ENCODE measurements around the gene COX4I1.

COX4I1 gene

GRCh38 chr16:85844169-85844481 lies 44.6 kb downstream of the COX4I1 start:
- no peak for DNase-seq

- no peak for DNase-seq
These were observed 45.3 kb downstream of the COX4I1 start for GRCh38 chr16:85844786-85845185.

DNA sequence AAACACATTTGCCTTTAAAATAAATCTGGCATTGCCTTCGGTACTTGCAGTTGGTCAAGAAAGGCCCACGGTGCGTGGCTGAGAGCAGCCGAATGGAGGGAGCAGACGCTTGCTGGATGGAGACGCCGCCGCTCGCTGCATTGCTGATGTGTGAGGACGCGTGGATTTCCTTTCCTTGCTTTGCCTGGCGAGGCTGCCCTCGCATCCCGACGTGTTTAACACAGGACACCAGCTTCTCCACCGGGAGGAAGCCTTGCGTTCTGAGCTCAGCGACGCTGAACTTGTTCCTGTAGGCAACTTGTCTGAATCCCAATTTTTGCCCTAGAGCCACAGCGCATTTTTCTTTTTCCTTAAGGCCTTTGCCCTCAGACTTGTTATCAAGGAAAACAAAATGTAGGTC lies 45.8 kb downstream of the COX4I1 start:
- no peak for DNase-seq

DNA sequence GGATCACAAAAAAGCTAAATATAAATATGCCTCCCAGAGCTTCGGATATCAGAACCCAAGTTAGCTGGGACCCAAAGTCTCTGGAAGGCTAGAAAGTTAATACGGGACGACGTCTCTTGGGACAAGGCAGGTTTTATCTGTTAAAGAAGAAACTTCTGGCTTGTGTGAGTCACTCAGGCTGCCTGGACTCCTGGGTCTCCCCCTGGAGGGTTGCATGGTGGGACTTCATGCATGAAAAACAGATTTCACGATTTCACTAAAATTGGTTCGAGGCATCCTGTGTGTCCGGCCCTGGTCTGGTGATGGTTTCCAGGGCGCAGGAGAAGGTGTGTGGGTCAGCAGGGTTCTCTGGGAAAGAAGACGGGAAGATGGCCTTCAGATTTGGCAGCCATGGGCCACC lies 47.0 kb downstream of the COX4I1 start:
- DNase-seq = no peak

DNA sequence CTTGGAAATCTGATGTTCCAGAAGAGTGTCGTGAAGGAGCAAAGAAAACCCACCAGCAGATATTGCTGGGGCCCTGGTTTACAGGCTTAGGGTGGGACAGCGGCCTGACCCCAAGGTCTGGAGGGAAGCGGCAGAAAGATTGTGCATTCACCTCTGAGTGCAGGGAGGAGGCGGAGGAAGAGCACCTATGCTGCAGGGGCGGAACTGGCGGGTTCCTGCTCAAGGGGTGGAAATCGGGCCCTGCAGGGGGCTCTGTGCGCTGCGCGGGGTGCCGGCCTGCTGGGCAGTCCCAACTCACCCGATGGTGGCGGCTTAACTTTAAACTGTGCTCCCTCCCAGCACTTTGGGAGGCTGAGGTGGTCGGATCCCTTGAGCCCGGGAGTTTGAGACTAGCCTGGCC lies 47.5 kb downstream of the COX4I1 start:
- no peak for DNase-seq

DNA sequence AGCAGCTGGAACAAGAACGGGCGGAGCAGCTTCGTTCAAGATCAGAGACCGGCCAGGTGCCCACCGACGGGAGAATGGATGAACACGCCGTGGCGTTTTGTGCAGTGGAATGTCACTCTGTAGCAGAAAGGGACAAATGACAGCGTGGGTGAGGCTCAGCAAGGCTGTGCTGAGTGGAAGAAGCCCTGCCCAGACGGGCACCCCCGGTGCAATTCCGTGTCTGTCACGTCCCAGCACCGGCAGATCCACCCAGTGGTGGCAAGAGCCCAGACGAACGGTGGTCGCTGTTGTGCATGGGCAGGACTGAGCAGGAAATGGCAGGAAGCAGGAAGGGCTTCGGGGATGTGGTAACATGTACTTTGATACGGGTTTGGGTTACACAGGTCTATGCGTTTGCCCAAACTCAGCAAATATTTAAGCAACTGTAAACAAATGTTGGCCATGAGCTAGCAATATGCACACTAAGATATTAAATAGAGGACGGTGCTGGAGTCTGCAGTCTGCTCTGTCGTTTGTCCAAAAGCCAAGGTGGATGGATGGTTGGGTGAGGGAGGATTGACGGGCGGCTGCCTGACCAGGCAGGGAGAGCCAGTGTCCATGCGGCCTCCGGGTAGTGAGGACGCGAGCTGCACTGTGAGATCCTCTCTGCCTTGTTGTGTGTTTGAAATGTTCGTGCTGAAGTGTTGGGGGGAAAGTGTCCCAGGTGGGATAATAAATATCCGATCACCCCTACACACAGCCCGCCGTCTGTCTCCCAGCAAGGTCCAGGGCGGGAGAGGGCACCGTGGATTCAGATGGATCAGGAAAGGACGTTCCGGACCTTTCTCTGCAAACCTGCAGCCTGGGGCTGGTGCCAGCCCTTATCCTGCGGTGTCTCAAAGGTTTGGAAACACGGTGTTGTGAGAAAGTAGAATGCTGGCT lies 48.4 kb downstream of the COX4I1 start:
- no peak for DNase-seq

GRCh38 chr16:85848986-85849385 lies 49.5 kb downstream of the COX4I1 start:
- no peak for DNase-seq

GRCh38 chr16:85849388-85849787 lies 49.9 kb downstream of the COX4I1 start:
- no peak for DNase-seq

- no peak for DNase-seq
These were observed 50.9 kb downstream of the COX4I1 start for GRCh38 chr16:85850344-85850880.

DNA sequence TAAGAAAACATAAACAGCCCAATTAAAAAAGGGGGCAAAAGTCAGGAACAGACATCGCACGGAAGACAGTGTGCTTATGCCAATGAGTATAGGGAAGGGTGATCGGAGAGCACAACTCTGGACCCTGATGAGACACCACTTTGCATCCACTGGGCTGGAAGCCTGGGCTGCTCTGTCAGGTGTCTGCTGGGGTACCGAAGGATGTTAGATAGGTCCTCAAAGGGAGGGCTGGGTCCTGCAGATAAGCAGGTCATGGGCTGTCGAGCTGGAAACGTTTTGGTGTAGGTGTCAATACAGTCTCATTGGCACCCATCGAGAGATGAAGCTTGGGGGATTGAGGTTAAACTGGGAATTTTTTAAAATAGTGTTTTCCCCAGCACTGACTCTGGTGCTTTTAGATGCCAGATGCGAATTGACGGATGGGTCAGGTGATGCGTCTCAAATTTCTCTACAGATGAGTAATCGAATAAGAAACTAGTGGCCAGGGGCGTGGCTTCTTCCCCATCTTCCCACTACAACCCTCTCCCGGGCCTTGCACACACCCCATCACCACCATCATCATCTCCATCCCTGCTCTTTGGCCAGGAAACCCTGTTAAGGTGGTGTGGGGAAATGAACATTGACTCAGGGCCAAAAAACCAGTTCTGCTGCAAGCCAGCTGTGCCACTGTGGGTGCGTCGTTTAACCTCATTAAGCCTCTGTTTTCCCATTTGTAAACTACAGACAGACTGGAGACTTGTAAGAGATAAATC lies 51.7 kb downstream of the COX4I1 start:
- peak; percentile 53 for DNase-seq

GRCh38 chr16:85853547-85854545 lies 54.4 kb downstream of the COX4I1 start:
- no peak for DNase-seq

DNA sequence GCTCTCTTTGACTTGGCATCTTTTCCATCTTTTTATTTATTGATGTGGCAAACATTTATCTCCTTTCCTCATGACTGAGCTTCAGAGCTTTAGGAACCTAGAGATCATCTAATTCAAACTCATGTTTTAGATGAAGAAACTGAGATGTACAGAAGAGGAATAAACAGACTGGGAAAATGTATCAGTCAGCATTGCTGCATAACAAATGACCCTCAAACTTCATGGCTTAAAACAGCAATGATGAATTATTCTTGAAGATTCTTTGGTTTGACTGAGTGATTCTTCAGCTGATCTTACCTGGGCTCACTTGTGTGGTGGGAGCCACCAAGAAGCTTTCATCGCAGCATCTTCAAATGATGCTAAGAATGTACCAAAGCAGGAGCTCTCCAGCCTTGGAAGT lies 55.4 kb downstream of the COX4I1 start:
- no peak for DNase-seq

DNA sequence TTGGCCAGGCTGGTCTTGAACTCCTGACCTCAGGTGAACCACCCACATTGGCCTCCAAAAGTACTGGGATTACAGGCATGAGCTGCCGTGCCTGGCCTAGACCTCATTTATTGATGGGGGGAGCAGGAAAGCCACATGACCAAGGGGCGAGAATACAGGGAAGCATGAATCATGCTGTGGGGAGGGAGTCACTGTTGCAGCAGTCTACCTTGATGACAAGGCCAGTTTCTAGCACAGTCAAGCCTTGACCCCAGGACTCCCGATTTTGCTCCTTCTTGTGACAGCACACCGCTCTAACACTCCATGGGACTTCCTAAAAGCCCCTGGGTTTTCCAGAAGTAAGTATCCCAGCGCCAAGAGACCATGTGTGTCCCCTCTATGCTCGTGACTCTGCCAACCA lies 56.6 kb downstream of the COX4I1 start:
- DNase-seq = no peak

- DNase-seq = no peak
These were observed 57.1 kb downstream of the COX4I1 start for GRCh38 chr16:85856585-85856984.
